ENCODE data around the gene ARL5C.

DNA sequence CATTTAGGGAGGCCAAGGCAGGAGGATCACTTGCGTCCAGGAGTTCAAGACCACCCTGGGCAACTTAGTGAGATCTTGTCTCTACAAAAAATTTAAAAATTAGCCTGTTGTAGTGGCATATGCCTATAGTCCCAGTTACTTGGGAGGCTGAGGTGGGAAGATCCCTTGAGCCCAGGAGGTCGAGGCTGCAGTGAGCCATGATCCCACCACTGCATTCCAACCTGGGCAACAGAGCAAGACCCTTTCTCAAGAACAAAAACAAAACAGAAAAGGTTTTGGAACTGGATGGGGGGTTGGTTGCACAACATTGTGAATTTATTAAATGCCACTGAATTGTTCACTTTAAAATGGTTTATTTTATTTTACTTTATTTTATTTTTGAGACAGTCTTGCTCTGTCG, 35.8 kb downstream of the ARL5C start:
- TF ChIP-seq EZH2 (IDR thresholded peaks at IDR 0.05; ENCODE audit: borderline replicate concordance, insufficient read depth, low read length, poor library complexity, severe bottlenecking) (no peak), EP300 (conservative IDR thresholded peaks at IDR 0.05; ENCODE audit: poor library complexity, severe bottlenecking) (no peak), RAD21 (conservative IDR thresholded peaks at IDR 0.05) (no peak), SMC3 (conservative IDR thresholded peaks at IDR 0.05; ENCODE audit: poor library complexity) (no peak), TAF1 (IDR thresholded peaks at IDR 0.05; ENCODE audit: low read depth) (no peak), POLR2AphosphoS5 (IDR thresholded peaks at IDR 0.05) (no peak), MXI1 (conservative IDR thresholded peaks at IDR 0.05; ENCODE audit: poor library complexity, severe bottlenecking) (no peak)
- TF ChIP-seq, protein P1, sequence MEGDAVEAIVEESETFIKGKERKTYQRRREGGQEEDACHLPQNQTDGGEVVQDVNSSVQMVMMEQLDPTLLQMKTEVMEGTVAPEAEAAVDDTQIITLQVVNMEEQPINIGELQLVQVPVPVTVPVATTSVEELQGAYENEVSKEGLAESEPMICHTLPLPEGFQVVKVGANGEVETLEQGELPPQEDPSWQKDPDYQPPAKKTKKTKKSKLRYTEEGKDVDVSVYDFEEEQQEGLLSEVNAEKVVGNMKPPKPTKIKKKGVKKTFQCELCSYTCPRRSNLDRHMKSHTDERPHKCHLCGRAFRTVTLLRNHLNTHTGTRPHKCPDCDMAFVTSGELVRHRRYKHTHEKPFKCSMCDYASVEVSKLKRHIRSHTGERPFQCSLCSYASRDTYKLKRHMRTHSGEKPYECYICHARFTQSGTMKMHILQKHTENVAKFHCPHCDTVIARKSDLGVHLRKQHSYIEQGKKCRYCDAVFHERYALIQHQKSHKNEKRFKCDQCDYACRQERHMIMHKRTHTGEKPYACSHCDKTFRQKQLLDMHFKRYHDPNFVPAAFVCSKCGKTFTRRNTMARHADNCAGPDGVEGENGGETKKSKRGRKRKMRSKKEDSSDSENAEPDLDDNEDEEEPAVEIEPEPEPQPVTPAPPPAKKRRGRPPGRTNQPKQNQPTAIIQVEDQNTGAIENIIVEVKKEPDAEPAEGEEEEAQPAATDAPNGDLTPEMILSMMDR (IDR thresholded peaks at IDR 0.05; ENCODE audit: poor library complexity, severe bottlenecking) = no peak
- TF ChIP-seq, protein P2, sequence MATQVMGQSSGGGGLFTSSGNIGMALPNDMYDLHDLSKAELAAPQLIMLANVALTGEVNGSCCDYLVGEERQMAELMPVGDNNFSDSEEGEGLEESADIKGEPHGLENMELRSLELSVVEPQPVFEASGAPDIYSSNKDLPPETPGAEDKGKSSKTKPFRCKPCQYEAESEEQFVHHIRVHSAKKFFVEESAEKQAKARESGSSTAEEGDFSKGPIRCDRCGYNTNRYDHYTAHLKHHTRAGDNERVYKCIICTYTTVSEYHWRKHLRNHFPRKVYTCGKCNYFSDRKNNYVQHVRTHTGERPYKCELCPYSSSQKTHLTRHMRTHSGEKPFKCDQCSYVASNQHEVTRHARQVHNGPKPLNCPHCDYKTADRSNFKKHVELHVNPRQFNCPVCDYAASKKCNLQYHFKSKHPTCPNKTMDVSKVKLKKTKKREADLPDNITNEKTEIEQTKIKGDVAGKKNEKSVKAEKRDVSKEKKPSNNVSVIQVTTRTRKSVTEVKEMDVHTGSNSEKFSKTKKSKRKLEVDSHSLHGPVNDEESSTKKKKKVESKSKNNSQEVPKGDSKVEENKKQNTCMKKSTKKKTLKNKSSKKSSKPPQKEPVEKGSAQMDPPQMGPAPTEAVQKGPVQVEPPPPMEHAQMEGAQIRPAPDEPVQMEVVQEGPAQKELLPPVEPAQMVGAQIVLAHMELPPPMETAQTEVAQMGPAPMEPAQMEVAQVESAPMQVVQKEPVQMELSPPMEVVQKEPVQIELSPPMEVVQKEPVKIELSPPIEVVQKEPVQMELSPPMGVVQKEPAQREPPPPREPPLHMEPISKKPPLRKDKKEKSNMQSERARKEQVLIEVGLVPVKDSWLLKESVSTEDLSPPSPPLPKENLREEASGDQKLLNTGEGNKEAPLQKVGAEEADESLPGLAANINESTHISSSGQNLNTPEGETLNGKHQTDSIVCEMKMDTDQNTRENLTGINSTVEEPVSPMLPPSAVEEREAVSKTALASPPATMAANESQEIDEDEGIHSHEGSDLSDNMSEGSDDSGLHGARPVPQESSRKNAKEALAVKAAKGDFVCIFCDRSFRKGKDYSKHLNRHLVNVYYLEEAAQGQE (IDR thresholded peaks at IDR 0.05; ENCODE audit: borderline replicate concordance) = no peak
